HUES48 (cell line): ENCODE results near the gene SLC25A33.
"Not testable (repeated sequence)": the region's sequence is repeated elsewhere in the genome, so short reads cannot be mapped to it uniquely, and the experiment has no call there.

Source experiments
- H3K27ac ChIP-seq: one replicate; pipeline ENCODE4 v1.7.0; 2013; ENCODE audit warnings: low read depth, low read length, inconsistent platforms
- H3K27me3 ChIP-seq: 2 replicates; pipeline ENCODE4 v1.6.1; 2013; ENCODE audit warnings: mild to moderate bottlenecking, low read length; ENCODE audit not compliant: control insufficient read depth, insufficient read depth
- H3K36me3 ChIP-seq: 2 replicates; pipeline ENCODE4 v1.6.1; 2013; ENCODE audit warnings: low read length; ENCODE audit not compliant: control insufficient read depth, insufficient read depth
- H3K4me1 ChIP-seq: 2 replicates; pipeline ENCODE4 v1.6.1; 2013; ENCODE audit warnings: mild to moderate bottlenecking, low read length; ENCODE audit not compliant: control insufficient read depth, insufficient read depth
- H3K4me3 ChIP-seq: 2 replicates; pipeline ENCODE4 v1.5.1; 2013; ENCODE audit warnings: mild to moderate bottlenecking, low read depth, low read length
- H3K9ac ChIP-seq: 2 replicates; pipeline ENCODE4 v1.6.1; 2013; ENCODE audit warnings: mild to moderate bottlenecking, low read depth, low read length, moderate library complexity
- H3K9me3 ChIP-seq: 2 replicates; pipeline ENCODE4 v1.6.1; 2013; ENCODE audit warnings: low read length; ENCODE audit not compliant: control insufficient read depth, insufficient read depth

The SLC25A33 gene

GRCh38 chr1:9510130-9510529 lies 29.1 kb upstream of the SLC25A33 start:
- no peak overlapping the region for H3K4me3 ChIP-seq
- no peaks in the 10 kb centered on the region for H3K9me3 ChIP-seq
- no peak overlapping the region for H3K27ac ChIP-seq
- no peaks in the 10 kb centered on the region for H3K36me3 ChIP-seq
- H3K4me1 ChIP-seq, result no peaks in the 10 kb centered on the region
- no peaks in the 10 kb centered on the region for H3K27me3 ChIP-seq
- no peak overlapping the region for H3K9ac ChIP-seq

DNA sequence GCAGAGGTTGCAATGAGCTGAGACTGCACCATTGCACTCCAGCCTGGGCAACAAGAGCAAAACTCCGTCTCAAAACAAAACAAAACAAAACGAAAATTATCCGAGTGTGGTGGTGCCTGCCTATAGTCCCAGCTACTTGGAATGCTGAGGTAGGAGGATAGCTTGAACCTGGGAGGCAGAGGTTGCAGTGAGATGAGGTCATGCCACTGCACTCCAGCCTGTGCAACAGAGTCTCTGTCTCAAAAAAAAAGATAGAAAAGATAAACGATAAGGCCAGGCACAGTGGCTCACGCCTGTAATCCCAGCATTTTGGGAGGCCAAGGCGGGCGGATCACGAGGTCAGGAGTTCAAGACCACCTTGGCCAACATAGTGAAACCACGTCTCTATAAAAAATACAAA lies 23.7 kb upstream of the SLC25A33 start:
- H3K36me3 ChIP-seq, H3K4me1 ChIP-seq: not testable (repeated sequence)

GRCh38 chr1:9518454-9518998 lies 20.7 kb upstream of the SLC25A33 start:
- Histone ChIP-seq H3K4me3 (no peak overlapping the region), H3K9me3 (no peaks in the 10 kb centered on the region), H3K36me3 (no peaks in the 10 kb centered on the region), H3K4me1 (no peaks in the 10 kb centered on the region), H3K9ac (no peak overlapping the region), H3K27me3 (no peaks in the 10 kb centered on the region), H3K27ac (no peak overlapping the region)

More for the DNA sequence above, 23.7 kb upstream of the SLC25A33 start:
- not testable (repeated sequence) for H3K9me3 ChIP-seq, H3K4me3 ChIP-seq, H3K27me3 ChIP-seq, H3K9ac ChIP-seq, H3K27ac ChIP-seq

DNA sequence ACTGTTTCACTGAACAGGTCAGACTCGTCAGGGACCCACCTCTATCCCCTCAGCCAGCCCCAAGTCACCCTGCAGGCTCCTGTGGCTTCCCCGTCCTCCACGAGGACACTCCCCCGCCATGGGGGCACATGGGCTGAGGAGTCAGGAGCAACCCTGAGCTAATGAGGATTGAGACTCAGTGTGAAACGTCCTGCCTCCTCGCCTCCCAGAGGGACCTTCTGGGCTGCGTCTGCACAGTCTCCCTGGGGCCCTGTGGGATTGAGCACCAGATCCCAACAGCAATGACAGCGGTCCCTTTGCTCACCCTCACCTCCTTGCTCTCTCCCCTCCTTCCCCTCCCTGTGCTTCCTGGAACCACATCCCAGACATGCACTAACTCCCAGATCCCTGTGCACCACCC lies 18.9 kb upstream of the SLC25A33 start:
- no peak overlapping the region for H3K27ac ChIP-seq
- H3K9ac ChIP-seq, result no peak overlapping the region
- no peaks in the 10 kb centered on the region for H3K4me1 ChIP-seq
- H3K9me3 ChIP-seq, result no peaks in the 10 kb centered on the region
- no peaks in the 10 kb centered on the region for H3K36me3 ChIP-seq
- no peaks in the 10 kb centered on the region for H3K27me3 ChIP-seq
- no peak overlapping the region for H3K4me3 ChIP-seq

DNA sequence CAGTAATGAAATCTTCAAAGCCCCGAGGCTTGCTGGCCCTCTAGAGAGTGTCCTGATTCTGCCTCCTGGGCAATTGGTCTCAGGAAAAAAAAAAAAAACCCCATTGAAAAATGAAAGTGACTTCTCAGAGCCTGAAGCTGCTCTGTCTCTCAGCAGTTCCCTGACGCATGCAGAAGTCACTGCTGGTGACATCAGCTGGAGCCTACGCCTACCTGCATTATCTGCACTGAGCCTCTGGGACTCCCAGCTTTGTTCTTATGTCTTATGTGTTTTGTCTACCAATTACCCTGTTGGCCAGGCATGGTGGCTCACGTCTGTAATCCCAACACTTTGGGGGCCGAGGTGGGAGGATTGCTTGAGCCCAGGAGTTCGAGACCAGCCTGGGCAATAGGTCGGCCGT lies 10.1 kb upstream of the SLC25A33 start:
- Histone ChIP-seq H3K27ac (no peak overlapping the region), H3K9ac (no peak overlapping the region), H3K36me3 (no peaks in the 10 kb centered on the region), H3K9me3 (no peaks in the 10 kb centered on the region), H3K4me3 (no peak overlapping the region), H3K4me1 (no peaks in the 10 kb centered on the region), H3K27me3 (no peaks in the 10 kb centered on the region)

DNA sequence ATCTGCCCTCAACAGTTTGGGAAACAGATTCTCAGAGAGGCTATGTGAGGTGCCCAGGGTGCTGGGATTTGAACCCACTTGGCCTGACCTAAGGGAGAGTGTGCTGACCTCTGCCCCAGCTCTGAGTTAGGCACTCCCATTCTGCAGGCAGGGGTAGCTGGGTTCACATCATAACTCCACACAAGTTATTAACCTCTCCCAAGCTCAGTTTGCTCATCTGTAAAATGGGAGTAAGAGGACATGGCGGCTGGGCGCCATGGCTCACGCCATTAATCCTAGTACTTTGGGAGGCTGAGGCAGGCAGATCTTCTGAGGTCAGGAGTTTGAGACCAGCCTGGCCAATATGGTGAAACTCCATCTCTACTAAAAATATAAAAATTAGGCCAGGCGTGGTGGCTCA lies 8.9 kb upstream of the SLC25A33 start:
- Histone ChIP-seq H3K9ac (no peak overlapping the region), H3K27ac (no peak overlapping the region), H3K36me3 (no peaks in the 10 kb centered on the region), H3K27me3 (no peaks in the 10 kb centered on the region), H3K4me1 (no peaks in the 10 kb centered on the region), H3K9me3 (no peaks in the 10 kb centered on the region), H3K4me3 (no peak overlapping the region)

DNA sequence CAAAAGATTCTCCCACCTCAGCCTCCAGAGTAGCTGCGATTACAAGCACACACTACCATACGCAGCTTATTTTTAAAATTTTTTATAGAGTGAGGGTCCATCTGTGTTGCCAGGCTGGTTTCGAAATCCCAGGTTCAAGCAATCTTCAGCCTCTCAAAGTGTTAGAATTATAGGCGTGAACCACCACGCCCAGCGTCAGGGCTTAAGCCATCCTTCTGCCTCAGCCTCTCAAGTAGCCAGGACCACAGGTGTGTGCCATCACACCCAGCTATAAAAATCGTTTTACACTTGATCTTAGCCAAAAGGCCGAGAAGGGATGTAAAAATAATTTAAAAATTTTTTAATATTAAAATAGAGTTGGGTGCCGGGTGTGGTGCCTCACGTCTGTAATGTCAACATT lies 4.3 kb upstream of the SLC25A33 start:
- Histone ChIP-seq H3K4me1 (peaks cover 8% of the 10 kb centered on the region), H3K9me3 (no peaks in the 10 kb centered on the region), H3K36me3 (no peaks in the 10 kb centered on the region), H3K9ac (no peak overlapping the region), H3K27ac (no peak overlapping the region), H3K27me3 (no peaks in the 10 kb centered on the region), H3K4me3 (no peak overlapping the region)

DNA sequence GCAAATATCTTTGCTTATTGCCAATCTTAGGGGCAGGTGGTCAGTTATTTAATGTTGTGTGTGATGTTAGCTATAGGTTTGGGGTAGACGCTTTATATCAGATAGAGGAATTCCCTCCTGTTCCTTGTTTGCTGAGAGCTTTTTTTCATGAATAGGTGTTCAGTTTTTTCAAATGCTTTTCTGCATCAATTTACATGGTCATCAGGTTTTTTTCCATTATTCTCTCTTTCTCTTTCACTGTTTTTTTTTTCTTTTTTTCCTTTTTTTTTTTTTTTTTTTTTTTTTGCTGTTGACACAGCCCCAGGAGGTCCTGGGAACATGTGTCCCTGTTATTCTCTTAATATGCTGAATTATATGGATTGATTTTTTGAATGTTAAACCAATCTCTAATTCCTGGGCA lies 3.0 kb upstream of the SLC25A33 start:
- no peak overlapping the region for H3K27ac ChIP-seq
- no peak overlapping the region for H3K4me3 ChIP-seq
- no peaks in the 10 kb centered on the region for H3K36me3 ChIP-seq
- no peak overlapping the region for H3K9ac ChIP-seq
- H3K27me3 ChIP-seq, result no peaks in the 10 kb centered on the region
- H3K9me3 ChIP-seq, result no peaks in the 10 kb centered on the region
- H3K4me1 ChIP-seq, result peaks cover 16% of the 10 kb centered on the region

DNA sequence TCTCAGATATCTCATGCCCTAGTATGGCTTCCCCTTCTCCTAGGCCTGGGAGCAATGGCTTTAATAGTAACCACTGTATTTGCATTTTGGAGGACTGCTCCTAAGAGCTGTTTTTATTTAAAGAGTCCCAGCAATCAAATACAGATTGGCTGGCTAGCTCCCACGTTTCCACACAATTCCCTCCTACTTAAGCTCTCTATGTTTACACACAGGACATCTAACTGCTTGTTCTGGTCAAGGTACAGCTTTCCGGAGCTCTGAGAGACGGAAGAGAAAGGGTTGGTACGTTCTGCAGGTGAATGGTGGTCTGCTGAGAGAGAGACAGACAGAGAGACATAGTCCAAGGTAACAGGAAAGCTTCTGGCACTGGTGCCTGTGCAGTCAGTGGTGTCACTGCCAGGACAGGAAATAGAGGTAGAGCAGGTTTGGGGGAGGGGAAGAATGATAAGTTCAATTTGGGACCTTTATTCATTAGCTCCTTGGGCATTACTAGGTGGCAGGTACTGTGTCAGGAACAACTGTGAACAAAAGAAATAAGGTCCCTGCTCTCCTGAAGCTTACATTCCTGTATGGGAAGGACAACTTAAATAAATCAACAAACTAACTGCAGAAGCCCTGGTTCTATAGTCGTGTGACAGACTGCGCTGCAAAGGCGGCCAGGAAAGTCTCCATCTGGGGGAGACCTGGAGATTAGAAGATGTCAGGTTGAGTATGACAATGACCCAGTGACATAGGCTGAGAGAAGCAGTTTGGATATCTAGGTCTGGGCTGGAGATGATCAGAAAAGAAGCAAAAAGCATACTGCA lies 1.2 kb upstream of the SLC25A33 start:
- no peak overlapping the region for H3K27ac ChIP-seq
- no peaks in the 10 kb centered on the region for H3K27me3 ChIP-seq
- no peak overlapping the region for H3K9ac ChIP-seq
- no peaks in the 10 kb centered on the region for H3K9me3 ChIP-seq
- H3K36me3 ChIP-seq, result peaks cover 7% of the 10 kb centered on the region; the same call in 1 of the 2 replicates
- H3K4me1 ChIP-seq, result peaks cover 16% of the 10 kb centered on the region
- no peak overlapping the region for H3K4me3 ChIP-seq

DNA sequence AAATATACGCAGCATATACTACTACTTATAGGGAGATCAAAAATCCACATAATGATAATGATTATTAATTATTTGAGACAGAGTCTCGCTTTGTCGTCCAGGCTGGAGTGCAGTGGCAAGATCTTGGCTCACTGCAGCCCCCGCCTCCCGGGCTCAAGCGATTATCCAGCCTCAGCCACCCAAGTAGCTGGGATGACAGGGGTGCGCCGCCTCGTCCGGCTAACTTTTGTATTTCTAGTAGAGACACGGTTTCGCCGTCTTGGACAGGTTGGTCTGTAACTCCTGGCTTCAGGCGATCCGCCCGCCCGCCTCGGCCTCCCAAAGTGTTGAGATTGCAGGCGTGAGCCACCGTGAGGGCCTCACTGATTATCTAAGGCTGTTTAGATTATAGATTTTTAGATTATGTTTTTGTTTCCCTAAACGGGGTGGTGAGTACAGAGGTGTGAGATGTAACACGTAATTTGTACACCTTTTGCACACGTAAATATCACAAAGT lies 548 bp upstream of the SLC25A33 start:
- no peak overlapping the region; the same call in 1 of the 2 replicates for H3K9ac ChIP-seq
- peaks cover 16% of the 10 kb centered on the region for H3K4me1 ChIP-seq
- no peak overlapping the region for H3K27ac ChIP-seq
- H3K27me3 ChIP-seq, result no peaks in the 10 kb centered on the region
- peaks cover 7% of the 10 kb centered on the region; the same call in 1 of the 2 replicates for H3K36me3 ChIP-seq
- H3K9me3 ChIP-seq, result no peaks in the 10 kb centered on the region
- no peak overlapping the region for H3K4me3 ChIP-seq

DNA sequence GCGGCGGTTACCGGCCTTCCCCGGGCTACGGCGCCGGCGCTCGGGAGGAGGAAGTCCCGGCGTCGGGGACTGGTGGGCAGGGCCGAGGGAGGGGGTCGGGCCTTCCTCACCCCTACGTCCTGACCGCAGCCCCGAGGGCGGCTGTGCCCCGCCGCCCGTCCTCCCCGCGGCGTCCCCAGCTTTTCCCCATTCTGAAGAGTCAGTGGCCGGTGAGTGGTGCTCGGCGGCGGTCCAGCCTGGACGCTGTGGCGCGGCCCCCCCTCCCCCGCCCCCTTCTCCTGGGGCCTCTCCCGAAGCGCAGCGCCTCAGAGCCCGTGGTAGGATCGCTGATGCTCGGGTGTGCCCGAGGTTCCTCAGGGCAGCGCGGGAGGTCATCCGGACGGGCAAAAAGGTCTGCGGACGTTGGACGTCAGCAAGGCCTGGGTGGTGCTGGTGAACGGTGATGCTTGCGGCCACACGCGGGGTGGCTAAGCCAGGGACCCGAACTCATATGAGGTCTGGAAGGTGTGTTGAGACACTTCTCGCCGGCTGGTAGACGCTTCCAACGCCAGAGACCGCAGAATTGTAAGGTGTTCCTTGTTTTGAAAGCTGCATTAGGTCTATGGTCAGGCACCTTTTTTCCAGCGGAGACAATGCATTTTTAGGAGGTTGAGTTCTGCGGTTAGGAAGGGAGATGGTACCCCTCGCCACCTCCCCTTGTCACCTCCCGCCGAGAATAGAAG lies 725 bp downstream of the SLC25A33 start:
- peaks cover 7% of the 10 kb centered on the region; the same call in 1 of the 2 replicates for H3K36me3 ChIP-seq

More for the DNA sequence above, 725 bp downstream of the SLC25A33 start:
- Histone ChIP-seq H3K4me3 (peak overlapping the region; percentile 97), H3K27ac (peak overlapping the region; percentile 69), H3K9me3 (no peaks in the 10 kb centered on the region), H3K9ac (peak overlapping the region; percentile 82), H3K4me1 (peaks cover 16% of the 10 kb centered on the region), H3K27me3 (no peaks in the 10 kb centered on the region)
